GM12878 (cell line): ENCODE data around the gene MYF6.

Experiments used
- CBX5 ChIP-seq: sonication (generic); IDR thresholded peaks from 2 replicates; pipeline ENCODE4 v1.6.1; 2016; ENCODE audit warnings: low read depth, moderate library complexity, mild to moderate bottlenecking, inconsistent platforms
- NFYA ChIP-seq: IDR thresholded peaks from 2 replicates; pipeline ENCODE4 v1.6.1; 2011; ENCODE audit warnings: low read depth, mild to moderate bottlenecking, low read length, improper control_type of control experiment, borderline replicate concordance
- RAD21 ChIP-seq: IDR thresholded peaks from 2 replicates; pipeline ENCODE4 v1.6.1; 2011; ENCODE audit warnings: mild to moderate bottlenecking, low read depth, low read length, moderate library complexity; ENCODE audit not compliant: insufficient read depth
- RFX5 ChIP-seq: IDR thresholded peaks from 2 replicates; pipeline ENCODE4 v1.6.1; 2011; ENCODE audit warnings: low read depth, low read length, improper control_type of control experiment
- YY1 ChIP-seq: IDR thresholded peaks from 2 replicates; pipeline ENCODE4 v1.6.1; 2011; ENCODE audit warnings: low read depth, mild to moderate bottlenecking, low read length
- ZNF384 ChIP-seq: IDR thresholded peaks from 2 replicates; pipeline ENCODE4 v1.6.1; 2012; ENCODE audit warnings: low read depth, mild to moderate bottlenecking, low read length, improper control_type of control experiment, borderline replicate concordance
- TF ChIP-seq, protein P1 (sequence below), 3 experiments: IDR thresholded peaks in 2 of 3; conservative IDR thresholded peaks in 1 of 3; 2 replicates each; pipeline ENCODE4 v1.5.1; 2011; ENCODE audit warnings: low read depth in 3 of 3, low read length in 3 of 3, mild to moderate bottlenecking in 3 of 3, control low read depth in 2 of 3, moderate library complexity in 2 of 3, inconsistent platforms in 1 of 3, mixed read lengths in 1 of 3; ENCODE audit not compliant: control insufficient read depth in 2 of 3, insufficient read depth in 1 of 3; ENCODE audit errors: extremely low read depth in 1 of 3

DNA sequence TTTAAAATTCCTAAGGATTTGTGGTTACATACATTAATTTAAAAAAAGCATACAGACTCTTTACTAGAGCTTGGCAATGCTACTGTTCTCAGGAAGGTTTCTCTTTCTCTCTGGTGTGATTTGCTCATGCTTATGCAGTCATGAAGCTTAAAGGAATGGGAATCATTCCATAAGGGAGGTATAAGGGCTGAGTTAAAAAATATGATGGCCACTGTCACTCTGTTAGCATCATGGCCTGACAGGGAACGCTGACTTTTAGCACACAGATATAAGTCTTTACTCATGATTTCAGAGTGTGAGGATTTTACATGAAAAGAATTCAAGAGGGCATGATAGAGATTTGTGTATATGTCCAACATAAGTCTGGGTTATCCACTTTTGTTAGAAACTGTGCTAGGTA, 13.1 kb downstream of the MYF6 start:
- TF ChIP-seq, protein P1, sequence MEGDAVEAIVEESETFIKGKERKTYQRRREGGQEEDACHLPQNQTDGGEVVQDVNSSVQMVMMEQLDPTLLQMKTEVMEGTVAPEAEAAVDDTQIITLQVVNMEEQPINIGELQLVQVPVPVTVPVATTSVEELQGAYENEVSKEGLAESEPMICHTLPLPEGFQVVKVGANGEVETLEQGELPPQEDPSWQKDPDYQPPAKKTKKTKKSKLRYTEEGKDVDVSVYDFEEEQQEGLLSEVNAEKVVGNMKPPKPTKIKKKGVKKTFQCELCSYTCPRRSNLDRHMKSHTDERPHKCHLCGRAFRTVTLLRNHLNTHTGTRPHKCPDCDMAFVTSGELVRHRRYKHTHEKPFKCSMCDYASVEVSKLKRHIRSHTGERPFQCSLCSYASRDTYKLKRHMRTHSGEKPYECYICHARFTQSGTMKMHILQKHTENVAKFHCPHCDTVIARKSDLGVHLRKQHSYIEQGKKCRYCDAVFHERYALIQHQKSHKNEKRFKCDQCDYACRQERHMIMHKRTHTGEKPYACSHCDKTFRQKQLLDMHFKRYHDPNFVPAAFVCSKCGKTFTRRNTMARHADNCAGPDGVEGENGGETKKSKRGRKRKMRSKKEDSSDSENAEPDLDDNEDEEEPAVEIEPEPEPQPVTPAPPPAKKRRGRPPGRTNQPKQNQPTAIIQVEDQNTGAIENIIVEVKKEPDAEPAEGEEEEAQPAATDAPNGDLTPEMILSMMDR (IDR thresholded peaks at IDR 0.05 in 2 of 3, conservative IDR thresholded peaks at IDR 0.05 in 1 of 3; ENCODE audit: control insufficient read depth in 2 of 3, extremely low read depth in 1 of 3, insufficient read depth in 1 of 3, low read depth in 3 of 3, low read length in 3 of 3), result no peak
- no peak for TF ChIP-seq ZNF384
- TF ChIP-seq NFYA, result no peak
- no peak for TF ChIP-seq RAD21
- TF ChIP-seq RFX5, result no peak
- TF ChIP-seq YY1, result no peak
- no peak for TF ChIP-seq CBX5
